Glomerular visceral epithelial cell (primary cell): ENCODE measurements around the gene WTAP.
"Not testable (repeated sequence)": the region's sequence is repeated elsewhere in the genome, so short reads cannot be mapped to it uniquely, and the experiment has no call there.

Source experiments
- DNase-seq: peaks from one replicate; pipeline ENCODE4 v3.0.0-alpha.2; 2016; ENCODE audit errors: extremely low spot score

WTAP gene

DNA sequence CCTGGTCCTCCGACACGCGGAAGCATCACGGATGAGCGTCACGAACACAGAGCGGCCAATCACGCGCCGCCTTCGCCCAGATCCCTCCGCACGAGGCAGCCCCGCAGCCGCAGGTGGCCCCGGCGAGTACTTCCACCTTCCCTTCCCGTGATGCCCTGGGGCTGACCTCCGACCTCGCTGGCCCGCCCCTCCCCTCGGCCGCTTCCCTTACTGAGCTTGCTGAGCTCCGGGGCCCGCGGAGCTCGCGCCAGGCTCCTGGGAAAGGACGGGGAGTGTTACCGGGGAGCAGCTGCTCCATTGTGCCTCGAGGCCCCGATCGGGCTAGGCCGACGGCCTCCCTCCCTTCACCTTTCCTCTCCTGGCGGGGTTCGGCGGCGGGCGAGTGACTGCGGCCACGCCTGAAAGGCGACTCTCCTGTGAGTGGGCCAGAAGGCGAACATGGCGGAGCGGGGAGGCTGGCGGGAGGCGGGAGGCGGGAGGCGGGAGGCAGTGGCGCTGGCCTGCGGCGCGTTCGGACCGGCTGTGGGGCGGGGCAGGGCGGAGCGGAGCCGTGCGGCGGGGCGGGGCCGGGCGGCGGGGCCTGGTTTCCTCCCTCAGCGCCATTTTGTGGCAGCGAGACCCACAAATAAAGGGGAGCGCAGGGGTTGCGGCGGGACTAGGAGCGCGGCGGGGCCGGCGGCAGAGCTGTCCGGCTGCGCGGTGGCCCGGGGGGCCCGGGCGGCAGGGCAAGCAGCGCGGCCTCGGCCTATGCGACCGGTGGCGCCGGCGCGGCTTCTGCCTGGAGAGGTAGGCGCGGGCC lies at the start of gene WTAP:
Gene WTAP, plus strand, starts transcription at position 589 of the 799 bp plus-strand sequence. CDS start 8,760 bp downstream, outside the sequence.
- peak; percentile 97 for DNase-seq

GRCh38 chr6:159677506-159678165 lies 49.7 kb upstream of the WTAP start:
- no peak for DNase-seq

DNA sequence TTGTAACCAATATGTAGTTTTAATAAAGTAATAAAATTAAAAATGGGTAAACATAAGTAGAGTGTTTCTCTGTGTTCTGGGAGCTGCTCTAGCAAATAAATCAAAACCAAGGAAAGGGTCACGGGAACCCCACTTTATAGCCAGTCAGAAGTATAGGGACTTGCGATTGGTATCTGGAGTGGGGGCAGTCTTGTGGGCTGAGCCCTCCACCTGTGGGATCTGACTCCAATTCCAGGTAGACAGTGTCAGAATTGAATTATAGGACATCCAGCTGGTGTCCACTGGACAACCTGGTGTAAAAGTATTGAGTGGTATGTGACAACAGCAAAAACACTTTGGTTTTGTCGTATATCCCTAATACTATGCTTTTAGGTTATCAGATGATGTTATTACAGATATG lies 48.7 kb upstream of the WTAP start:
- DNase-seq: no peak

DNA sequence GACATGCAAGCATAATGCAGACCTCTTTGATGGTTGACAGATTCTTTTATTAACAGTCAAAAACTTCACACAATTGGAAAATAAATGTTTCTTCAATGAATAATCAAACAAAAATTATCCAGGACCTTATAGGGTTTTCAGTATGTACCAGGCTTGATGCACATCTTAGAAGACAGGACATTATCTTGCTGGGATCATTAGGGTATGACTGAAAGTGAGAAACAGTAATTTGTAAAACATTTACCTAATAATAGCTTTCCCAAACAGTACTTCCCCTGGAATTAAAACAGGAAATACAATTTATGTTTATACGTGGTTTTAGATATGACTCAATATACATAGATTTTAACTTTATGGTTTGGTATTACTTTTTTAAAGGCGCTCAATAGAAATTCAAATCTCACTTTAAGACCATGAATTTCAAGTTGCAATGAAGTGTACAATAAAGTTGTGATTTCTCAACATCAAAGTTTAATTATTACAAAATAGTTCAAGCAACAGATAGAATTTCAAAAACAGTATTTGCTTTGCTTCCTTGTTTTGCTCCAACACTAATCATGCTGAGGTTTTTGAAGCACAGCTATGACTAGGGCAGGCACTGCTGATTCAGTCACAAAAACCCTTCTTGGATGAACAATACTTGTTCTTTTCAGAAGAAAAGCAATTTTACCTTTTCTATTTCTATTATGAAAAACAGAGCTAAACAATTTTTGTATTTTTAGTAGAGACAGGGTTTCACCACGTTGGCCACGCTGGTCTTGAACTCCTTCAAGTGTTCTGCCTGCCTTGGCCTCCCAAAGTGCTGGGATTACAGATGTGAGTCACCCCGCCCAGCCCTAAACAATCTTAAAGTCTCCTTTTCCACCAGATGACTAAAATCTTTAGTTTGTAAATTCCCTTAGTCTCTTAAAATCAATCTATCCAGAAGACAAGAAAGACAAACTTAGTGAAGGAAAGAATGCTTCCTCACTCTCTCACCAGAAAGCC lies 47.9 kb upstream of the WTAP start:
- no peak for DNase-seq

DNA sequence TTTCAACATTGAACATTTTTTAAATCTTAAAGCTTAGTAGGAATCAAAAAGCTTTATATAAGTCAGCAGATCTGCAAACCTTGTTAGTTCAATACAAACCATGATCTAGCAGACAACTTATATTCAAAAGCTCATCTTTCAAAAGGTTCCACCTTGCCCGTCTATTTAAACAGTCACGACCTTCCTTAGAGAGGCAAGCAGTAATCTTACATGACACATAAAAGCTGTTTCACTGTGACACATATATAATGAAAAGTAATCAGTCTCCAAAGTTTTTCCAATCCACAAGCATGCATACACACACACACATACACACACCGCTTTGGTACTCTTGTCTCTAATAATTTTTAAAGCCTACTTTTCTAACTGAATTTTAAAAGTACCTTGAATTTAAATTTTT lies 47.2 kb upstream of the WTAP start:
- no peak for DNase-seq

DNA sequence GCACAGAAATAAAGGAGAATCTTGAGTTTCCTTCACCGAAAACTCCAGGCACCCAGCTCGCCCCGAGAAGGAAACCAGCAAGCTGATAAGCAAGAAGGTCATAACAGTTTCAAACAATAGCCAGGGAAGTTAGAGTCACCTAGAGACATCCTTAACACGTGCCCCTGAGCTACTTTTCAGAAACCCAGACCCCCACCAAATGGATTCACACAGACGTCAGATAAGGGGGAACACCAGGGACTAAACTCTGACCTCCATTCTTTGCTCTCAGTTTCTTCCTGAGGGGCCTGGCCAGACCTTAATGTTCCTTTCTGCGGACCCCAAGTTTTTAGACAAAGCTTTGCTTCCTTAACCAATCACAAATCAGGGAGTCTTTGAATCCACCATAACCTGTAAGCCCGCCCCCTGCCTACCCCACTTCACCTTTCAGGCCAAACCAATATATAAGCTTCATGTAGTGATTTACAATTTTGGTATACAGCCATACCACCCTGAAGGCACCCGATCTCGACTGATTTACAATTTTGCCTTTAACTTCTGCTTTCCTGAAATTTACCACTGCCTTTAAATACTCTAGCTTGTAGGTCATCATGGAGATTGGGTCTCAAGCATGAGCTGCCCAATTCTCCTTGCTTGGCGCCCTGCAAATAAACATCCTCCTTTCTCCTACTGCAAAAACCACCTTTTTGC lies 46.0 kb upstream of the WTAP start:
- DNase-seq: no peak

- no peak for DNase-seq
These were observed 45.0 kb upstream of the WTAP start for GRCh38 chr6:159682295-159682694.

- DNase-seq: no peak
These were observed 44.5 kb upstream of the WTAP start for GRCh38 chr6:159682810-159683209.

DNA sequence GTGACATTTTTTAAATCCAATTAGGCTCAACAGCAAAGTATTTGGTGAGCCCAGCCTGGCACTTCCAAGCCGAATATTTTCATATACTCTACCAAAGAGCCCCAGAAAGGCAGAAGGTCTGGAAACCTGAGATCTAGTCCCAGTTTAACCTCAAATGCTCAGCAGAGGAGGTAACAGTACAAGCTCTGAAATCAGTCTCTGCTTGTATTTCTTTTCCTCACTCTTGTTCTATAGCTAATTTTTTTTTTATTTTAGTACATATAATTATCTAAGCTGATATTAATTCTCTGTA lies 43.3 kb upstream of the WTAP start:
- DNase-seq: no peak

DNA sequence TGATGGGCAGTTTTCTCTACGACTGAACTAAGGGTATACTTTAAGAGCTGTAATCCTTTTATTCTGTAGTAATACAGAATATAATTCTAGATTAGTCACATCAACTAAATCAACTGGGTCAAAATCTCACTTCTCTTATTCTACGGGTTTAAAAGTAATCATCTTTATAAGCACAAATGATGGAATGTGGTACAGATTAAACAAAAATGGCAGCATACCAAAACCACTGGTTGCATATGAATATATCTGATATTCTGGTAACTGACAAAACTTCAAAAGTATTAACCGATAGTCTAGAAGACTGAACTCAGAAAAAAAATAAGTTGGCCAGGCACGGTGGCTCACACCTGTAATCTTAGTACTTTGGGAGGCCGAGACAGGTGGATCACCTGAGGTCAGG lies 41.3 kb upstream of the WTAP start:
- DNase-seq: no peak

DNA sequence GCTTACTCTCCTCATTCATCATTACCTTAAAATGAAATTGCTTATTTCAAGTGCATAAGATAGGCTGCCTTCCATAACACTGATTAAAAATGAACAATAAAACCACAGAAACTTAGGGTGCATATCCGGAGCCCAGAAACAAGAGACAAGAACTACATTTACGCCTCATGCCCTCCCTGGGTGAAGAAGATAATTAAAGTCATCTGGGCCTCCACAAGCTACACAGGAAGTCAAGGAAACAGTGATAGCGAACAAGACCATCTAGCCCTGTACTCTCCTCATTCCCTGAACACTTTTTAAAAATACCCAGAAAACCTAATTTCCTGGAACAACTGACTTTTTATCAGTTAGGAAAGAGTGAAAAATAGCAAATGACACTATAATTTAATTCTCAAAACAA lies 40.6 kb upstream of the WTAP start:
- DNase-seq: no peak

DNA sequence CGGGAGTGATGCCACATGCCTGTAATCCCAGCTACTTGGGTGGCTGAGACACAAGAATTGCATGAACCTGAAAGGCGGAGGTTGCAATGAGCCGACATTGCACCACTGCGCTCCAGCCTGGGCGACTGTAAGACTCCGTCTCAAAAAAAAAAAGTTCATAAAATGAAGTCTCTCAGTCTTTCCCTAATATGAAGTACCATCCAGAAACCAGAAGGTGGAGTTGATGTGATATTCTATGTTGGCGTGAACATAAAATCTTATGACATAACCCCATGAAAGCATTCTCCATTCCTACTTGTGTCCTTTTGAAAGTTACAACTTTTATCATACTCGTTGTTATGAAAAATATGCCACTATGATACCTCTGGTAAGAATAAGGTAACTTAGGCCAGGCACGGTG lies 40.0 kb upstream of the WTAP start:
- DNase-seq: no peak

- DNase-seq: no peak
These were observed 38.9 kb upstream of the WTAP start for GRCh38 chr6:159688266-159688905.

DNA sequence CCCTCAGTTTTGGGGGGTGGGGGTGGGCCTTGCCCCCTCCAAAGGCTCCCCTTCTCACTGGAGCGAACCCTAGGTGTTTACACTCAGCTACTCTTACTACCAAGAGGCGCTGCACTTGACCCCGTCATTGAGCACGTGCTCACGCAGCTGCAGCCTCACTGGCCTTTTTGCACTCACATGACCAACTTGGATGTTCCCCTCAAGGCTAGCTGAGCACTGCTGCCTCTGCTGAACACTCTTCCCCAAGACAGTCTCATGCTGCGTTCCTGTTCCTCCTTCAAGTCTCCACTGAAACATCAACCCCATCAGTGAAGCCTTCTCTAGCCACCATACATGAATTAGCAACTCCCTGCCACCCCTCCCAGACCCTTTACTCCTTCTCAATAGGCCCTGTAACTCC lies 38.3 kb upstream of the WTAP start:
- no peak for DNase-seq

GRCh38 chr6:159690135-159690534 lies 37.2 kb upstream of the WTAP start:
- not testable (repeated sequence) for DNase-seq

DNA sequence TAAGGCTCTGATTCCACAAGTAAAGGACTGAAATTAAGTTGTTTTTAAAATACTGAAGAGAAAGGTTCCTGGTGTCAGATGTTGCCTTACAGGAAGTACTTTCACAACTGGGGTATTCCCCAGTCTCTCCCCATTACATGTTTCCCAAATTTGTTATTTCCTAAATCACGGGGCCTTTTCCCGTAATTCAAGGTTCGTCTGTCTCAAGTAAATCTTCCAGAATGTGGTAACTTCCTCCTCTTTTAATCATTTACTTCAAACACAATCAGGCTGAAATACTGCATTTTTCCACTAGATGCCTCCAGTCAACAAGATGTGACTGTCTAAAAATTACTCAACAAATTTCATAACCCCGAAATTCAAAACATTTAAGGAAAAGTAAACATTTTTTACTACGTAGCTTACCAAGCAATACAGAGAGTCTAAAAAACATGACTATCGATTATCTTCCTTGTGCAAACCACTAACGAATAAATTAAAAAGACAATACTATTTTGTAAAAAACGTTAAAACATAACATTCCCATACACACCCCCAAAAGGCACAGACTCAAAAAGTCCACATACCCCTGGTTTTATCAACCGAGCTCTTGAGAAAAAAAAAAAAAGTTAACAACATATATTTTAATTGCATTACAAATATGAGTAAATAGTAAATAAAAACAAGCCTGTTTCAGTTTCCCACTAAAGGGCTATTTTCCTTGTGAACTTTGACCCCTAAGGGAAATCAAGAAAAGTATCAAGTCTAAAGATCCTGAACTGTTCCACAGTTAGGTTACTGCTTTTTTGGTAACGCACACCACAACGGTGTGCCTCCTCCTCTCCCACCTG lies 36.0 kb upstream of the WTAP start:
- peak; percentile 80 for DNase-seq

- DNase-seq: no peak
These were observed 35.4 kb upstream of the WTAP start for GRCh38 chr6:159691963-159692287.

DNA sequence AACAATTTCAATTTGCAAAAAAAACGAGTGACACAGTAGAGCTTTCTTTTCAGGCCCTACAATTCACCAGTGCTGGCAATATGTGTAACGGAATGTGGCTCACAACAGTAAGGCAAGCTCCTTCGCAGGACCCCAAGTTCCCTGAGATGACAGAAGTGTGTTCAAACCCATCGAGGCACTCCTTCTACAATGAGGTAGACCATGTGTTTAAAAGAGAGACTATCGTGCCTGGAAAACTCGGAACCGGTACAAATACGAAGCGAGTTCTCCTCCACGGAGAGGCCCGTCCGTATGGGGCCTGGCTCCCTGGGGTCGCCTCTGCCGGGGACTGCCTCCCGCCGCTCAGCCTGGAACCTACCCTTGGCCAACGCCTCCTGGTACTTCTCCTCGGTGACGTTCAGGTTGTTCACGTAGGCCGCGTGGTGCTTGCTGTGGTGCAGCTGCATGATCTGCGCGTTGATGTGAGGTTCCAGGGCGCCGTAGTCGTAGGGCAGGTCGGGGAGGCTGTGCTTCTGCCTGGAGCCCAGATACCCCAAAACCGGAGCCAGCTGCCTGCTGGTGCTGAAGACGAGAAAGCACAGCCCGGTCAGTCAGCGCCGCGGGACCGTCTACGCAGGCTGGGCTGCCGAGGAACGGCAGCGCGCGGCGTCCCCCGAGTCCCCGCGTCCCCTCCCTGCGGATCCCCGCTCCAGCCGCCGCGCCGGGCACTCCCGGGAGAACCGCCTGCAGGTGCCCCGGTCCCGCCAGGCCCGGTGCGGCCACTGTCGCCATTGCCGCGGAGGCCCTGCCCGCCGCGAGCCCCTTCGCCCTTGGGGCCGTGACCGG lies 34.8 kb upstream of the WTAP start:
- DNase-seq: peak; percentile 44

DNA sequence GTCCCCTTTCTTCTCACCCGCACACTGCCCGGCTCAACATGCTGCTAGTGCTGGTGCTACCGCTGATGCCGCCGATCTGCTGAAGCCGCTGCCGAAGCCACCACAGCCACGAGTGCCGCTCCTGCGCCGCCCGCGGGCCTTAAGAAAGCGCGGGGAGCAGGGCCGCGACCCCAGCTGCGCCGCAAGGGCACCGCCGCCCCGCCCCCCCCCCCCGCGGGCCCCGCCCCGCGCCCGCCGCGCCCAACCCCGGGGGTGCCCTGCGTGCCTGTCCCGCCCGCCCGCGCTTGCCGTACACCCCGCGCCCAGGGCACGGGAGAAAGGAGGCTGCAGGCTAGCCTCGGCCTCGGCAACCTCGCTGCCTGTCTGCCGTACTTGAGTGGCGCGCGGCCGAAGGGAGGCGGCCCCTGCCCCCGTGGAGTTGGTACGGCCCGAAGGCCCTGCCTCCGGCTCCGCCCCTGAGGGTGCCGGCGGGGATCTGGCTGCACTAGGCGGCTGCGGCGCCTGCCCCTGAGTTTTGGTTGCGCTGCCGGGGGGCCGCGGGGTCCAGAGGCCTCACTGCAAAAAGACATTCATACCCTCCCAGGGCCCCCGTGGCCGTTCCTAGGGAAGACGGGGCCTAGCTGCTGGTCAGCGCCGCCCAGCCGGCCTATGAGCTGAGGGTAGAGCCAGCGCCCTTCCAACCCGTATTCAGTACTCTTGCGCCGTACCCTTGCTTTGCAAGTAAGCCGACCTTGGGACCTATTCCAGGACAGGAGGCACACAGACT lies 34.0 kb upstream of the WTAP start, which contains the start of gene SOD2:
Gene SOD2, minus strand, starts transcription at position 114 of the 766 bp plus-strand sequence. Its CDS starts 74 bp downstream, at position 40.
- DNase-seq: peak; percentile 95
